Measurements from ENCODE around the gene ACTN1. TPM values are rescaled to one million over a fixed set of nuclear protein-coding genes. Genes with fewer than 3 reads are reported as not detected.
"Not testable (repeated sequence)": the region's sequence is repeated elsewhere in the genome, so short reads cannot be mapped to it uniquely, and the experiment has no call there.

ACTN1 gene
- total RNA-seq, 4 donors from 2014 or later: 118 to 145 (median 131) TPM

GRCh38 chr14:68853749-68854148, 125.4 kb downstream of the ACTN1 start:
- TF ChIP-seq POLR2A (IDR thresholded peaks at IDR 0.05) (no peak), CTCF (IDR thresholded peaks at IDR 0.05) (no peak)
- no peak for DNase-seq
- no peak overlapping the region for H3K4me3 ChIP-seq
- H3K36me3 ChIP-seq: no peaks in the 10 kb centered on the region
- no peak overlapping the region for H3K27ac ChIP-seq
- no peaks in the 10 kb centered on the region for H3K27me3 ChIP-seq
- peaks cover 0 to 11% (median 11%) of the 10 kb centered on the region in 3 donors for H3K9me3 ChIP-seq
- no peaks in the 10 kb centered on the region for H3K4me1 ChIP-seq
- 82 to 90% methylated on average over 2 to 3 of the region's 6 CpGs for WGBS, 2 donors
- intact Hi-C loops (cut with DNase I): no loop called here

DNA sequence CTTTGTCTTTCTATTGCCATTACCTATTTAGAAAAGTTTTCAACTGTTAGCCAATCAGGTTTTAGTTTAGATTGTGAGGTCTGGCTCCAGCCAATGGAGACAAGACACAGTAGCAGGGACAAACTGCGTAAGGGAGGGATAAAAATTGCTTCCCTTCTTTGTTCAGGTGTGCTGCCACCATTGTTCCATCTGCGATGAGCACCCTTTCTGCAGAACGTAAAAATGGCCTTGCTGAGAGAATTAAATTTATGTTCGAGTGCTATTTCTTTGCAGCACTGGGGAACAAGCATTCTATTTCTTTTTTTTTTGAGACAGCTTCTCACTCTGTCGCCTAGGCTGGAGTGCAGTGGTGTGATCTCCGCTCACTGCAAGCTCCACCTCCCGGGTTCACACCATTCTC, 126.6 kb downstream of the ACTN1 start:
- H3K4me1 ChIP-seq; DNase-seq; H3K4me3 ChIP-seq; intact Hi-C loops (cut with DNase I); H3K36me3 ChIP-seq; H3K27me3 ChIP-seq; H3K27ac ChIP-seq: not testable (repeated sequence)
- peaks cover 0 to 11% (median 11%) of the 10 kb centered on the region in 3 donors for H3K9me3 ChIP-seq
- WGBS, 2 donors: 91 to 94% methylated on average over 7 of the region's 7 CpGs

GRCh38 chr14:68851078-68851477, 128.0 kb downstream of the ACTN1 start:
- 84 to 91% methylated on average over 5 of the region's 5 CpGs for WGBS, 2 donors
- DNase-seq: no peak
- H3K27ac ChIP-seq: no peak overlapping the region
- intact Hi-C loops (cut with DNase I): no loop called here
- no peak overlapping the region for H3K4me3 ChIP-seq
- no peaks in the 10 kb centered on the region for H3K36me3 ChIP-seq
- H3K9me3 ChIP-seq: peaks cover 0 to 11% (median 11%) of the 10 kb centered on the region in 3 donors
- no peaks in the 10 kb centered on the region for H3K27me3 ChIP-seq
- H3K4me1 ChIP-seq: no peaks in the 10 kb centered on the region
- TF ChIP-seq POLR2A (IDR thresholded peaks at IDR 0.05) (no peak), CTCF (IDR thresholded peaks at IDR 0.05) (no peak)

DNA sequence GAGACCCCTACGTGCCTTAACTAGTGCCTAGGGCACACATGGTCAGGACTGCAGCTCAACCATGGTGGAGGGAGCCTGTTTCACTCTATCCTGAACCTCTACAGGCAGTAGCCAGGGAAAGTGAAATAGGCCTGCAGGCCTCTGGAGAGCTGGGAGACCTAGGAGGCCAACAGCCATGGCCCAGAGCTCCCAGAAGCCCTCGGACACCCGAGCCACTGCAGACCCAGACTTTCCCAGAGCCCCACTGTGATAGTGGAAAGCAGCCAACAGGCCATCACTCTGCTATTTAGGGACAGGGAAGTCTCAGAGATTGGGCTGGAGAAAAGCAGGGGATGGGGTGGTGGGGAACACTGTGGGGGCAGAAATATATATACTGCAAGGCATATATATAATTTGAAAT, 129.7 kb downstream of the ACTN1 start:
- TF ChIP-seq POLR2A (IDR thresholded peaks at IDR 0.05): no peak
- no peak for TF ChIP-seq CTCF (IDR thresholded peaks at IDR 0.05)
- intact Hi-C loops (cut with DNase I): no loop called here
- no peak overlapping the region for H3K4me3 ChIP-seq
- H3K27me3 ChIP-seq: no peaks in the 10 kb centered on the region
- H3K4me1 ChIP-seq: no peaks in the 10 kb centered on the region
- peaks cover 0 to 11% (median 11%) of the 10 kb centered on the region in 3 donors for H3K9me3 ChIP-seq
- no peak for DNase-seq
- H3K27ac ChIP-seq: no peak overlapping the region
- no peaks in the 10 kb centered on the region for H3K36me3 ChIP-seq
- 76 to 92% methylated on average over 3 of the region's 3 CpGs for WGBS, 2 donors

DNA sequence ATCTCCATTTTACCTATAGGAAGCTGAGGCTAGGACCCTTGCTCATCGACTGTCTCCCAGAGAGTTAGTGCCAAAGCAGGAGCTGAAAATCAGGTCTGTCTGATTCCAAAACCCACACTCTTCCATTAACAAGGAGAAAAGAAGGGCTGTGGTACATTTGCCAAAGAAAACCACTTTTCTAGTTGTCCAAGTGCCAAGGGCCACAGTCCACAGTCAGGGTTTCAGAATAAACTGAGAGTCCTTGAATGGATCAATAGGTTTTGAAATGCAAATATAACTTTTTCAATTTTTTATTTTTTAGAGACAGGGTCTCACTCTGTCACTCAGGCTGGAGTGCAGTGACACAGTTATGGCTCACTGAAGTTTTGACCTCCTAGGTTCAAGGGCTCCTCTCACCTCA, 130.8 kb downstream of the ACTN1 start:
- peaks cover 0 to 11% (median 6%) of the 10 kb centered on the region in 3 donors for H3K4me1 ChIP-seq
- intact Hi-C loops (cut with DNase I): no loop called here
- 58 to 80% methylated on average over 1 of the region's 1 CpG for WGBS, 2 donors
- H3K27ac ChIP-seq: no peak overlapping the region
- no peaks in the 10 kb centered on the region for H3K27me3 ChIP-seq
- no peak for DNase-seq
- TF ChIP-seq POLR2A (IDR thresholded peaks at IDR 0.05) (no peak), CTCF (IDR thresholded peaks at IDR 0.05) (no peak)
- H3K4me3 ChIP-seq: no peak overlapping the region
- H3K9me3 ChIP-seq: peaks cover 0 to 11% (median 10%) of the 10 kb centered on the region in 3 donors
- no peaks in the 10 kb centered on the region for H3K36me3 ChIP-seq

- H3K27me3 ChIP-seq; H3K36me3 ChIP-seq; H3K4me3 ChIP-seq; intact Hi-C loops (cut with DNase I); H3K27ac ChIP-seq; H3K9me3 ChIP-seq; DNase-seq: not testable (repeated sequence)
- 91 to 98% methylated on average over 3 to 4 of the region's 4 CpGs for WGBS, 2 donors
- H3K4me1 ChIP-seq: peaks cover 0 to 17% (median 7%) of the 10 kb centered on the region in 3 donors
Measured at GRCh38 chr14:68847640-68848039, 131.5 kb downstream of the ACTN1 start.

Data from esophagus squamous epithelium (tissue), 5 donors.